Panc1 (cell line): ENCODE results near the gene ARHGEF28. TPM values are rescaled to one million over a fixed set of nuclear protein-coding genes. Genes with fewer than 3 reads are reported as not detected.
A peak's percentile ranks its signal among the peaks of the same experiment; 100 is the strongest.

Experiments used
- ATAC-seq: fragments of 200-7000 bp; cut with Tn5 transposase; 2 replicates; pipeline ENCODE4 v1.9.1; 2020; ENCODE audit warnings: mild to moderate bottlenecking, moderate library complexity
- BruUV-seq: library from RNA; stranded (reverse); fragments of 400-500 nt; replicated peaks from 2 replicates; lab custom pipeline; 2021; lab: Mats Ljungman, UMichigan
- CTCF ChIA-PET: fragments of 300-600 bp; sonication (Branson Sonifier 250); formaldehyde crosslinking; loops from one replicate; lab custom pipeline; 2022; ENCODE audit warnings: antibody characterized with exemption; lab: Charles Lee
- POLR2A ChIA-PET: fragments of 300-600 bp; sonication (Branson Sonifier 250); formaldehyde crosslinking; loops from one replicate; lab custom pipeline; 2022; ENCODE audit warnings: antibody characterized with exemption; lab: Charles Lee
- DNase-seq: peaks from one replicate; pipeline ENCODE4 v3.0.0-alpha.2; 2010; ENCODE audit warnings: low read depth, low spot score
- H3K27ac ChIP-seq: 2 replicates; pipeline ENCODE4 v1.5.1; 2011; ENCODE audit warnings: mild to moderate bottlenecking, low read length, inconsistent platforms
- H3K27me3 ChIP-seq: fragments of 200-500 bp; sonication (Bioruptor generic); 2 replicates; pipeline ENCODE4 v1.6.0; 2014; ENCODE audit warnings: low read length, inconsistent platforms; ENCODE audit not compliant: control insufficient read depth, insufficient read depth
- H3K36me3 ChIP-seq: fragments of 200-500 bp; sonication (Bioruptor generic); 2 replicates; pipeline ENCODE4 v1.5.1; 2014; ENCODE audit warnings: inconsistent platforms, mild to moderate bottlenecking, low read length, moderate library complexity; ENCODE audit not compliant: control insufficient read depth, insufficient read depth
- H3K4me1 ChIP-seq: 2 replicates; pipeline ENCODE4 v1.5.1; 2011; ENCODE audit warnings: inconsistent platforms, mild to moderate bottlenecking, low read length, moderate library complexity; ENCODE audit not compliant: control insufficient read depth, insufficient read depth
- H3K4me3 ChIP-seq, 2 experiments: 2 replicates each; pipeline ENCODE4 v1.5.1; 2011 to 2012; ENCODE audit warnings: low read depth in 2 of 2, low read length in 2 of 2, mild to moderate bottlenecking in 2 of 2, inconsistent platforms in 1 of 2, moderate library complexity in 1 of 2
- H3K9me3 ChIP-seq: fragments of 200-500 bp; sonication (Bioruptor generic); 2 replicates; pipeline ENCODE4 v1.5.1; 2014; ENCODE audit warnings: low read depth, mild to moderate bottlenecking, inconsistent platforms, low read length, moderate library complexity; ENCODE audit not compliant: control insufficient read depth, insufficient read depth
- CTCF ChIP-seq: fragments of 450-650 bp; IDR thresholded peaks from 2 replicates; pipeline ENCODE4 v1.5.1; 2017; ENCODE audit warnings: mild to moderate bottlenecking
- POLR2AphosphoS5 ChIP-seq: IDR thresholded peaks from 2 replicates; pipeline ENCODE4 v1.6.1; 2012; ENCODE audit warnings: mild to moderate bottlenecking, low read depth, low read length, moderate library complexity
- REST ChIP-seq, 2 experiments: IDR thresholded peaks; 2 replicates each; pipeline ENCODE4 v1.6.1; 2011 to 2012; ENCODE audit warnings: low read depth in 2 of 2, control low read depth in 1 of 2, low read length in 1 of 2, mild to moderate bottlenecking in 1 of 2, moderate library complexity in 1 of 2; ENCODE audit not compliant: insufficient read depth in 1 of 2
- SIN3A ChIP-seq: IDR thresholded peaks from 2 replicates; pipeline ENCODE4 v1.6.1; 2012; ENCODE audit warnings: low read depth, mild to moderate bottlenecking, low read length, moderate library complexity, borderline replicate concordance; ENCODE audit not compliant: insufficient read depth
- TCF7L2 ChIP-seq: IDR thresholded peaks from 2 replicates; pipeline ENCODE4 v1.6.1; 2011; ENCODE audit warnings: mild to moderate bottlenecking, low read depth, low read length, inconsistent platforms
- in situ Hi-C: cut with HindIII; loops from 2 replicates; pipeline ENCODE4 v1.10.0; 2016; ENCODE audit warnings: low sequenced_read_pairs, low pct_unique_long_range_greater_than_20kb
- intact Hi-C: fragments of 100-400 bp; cut with micrococcal nuclease; formaldehyde crosslinking; loops from one replicate; pipeline ENCODE4 v1.10.0; 2022; ENCODE audit not compliant: unreplicated experiment
- total RNA-seq: library from RNA; stranded (reverse); gene quantifications from one replicate; pipeline ENCODE4 v1.2.1, GENCODE V29; 2021; ENCODE audit not compliant: unreplicated experiment

Gene ARHGEF28
- total RNA-seq, 1 experiment from 2014 or later = 34.8 TPM

- no peak for DNase-seq
- no TSS peak for BruUV-seq
- Histone ChIP-seq H3K27ac (peak overlapping the region; percentile 5; the same call in 1 of the 2 replicates), H3K27me3 (no peaks in the 10 kb centered on the region), H3K36me3 (no peaks in the 10 kb centered on the region), H3K4me1 (peaks cover 75% of the 10 kb centered on the region), H3K9me3 (no peaks in the 10 kb centered on the region), H3K4me3 (no peak overlapping the region)
- intact Hi-C loops = no loop called here
- no peak for ATAC-seq
- ChIA-PET CTCF (no interaction called here), POLR2A (interaction anchor here (0.9 kb wide), 1 partner anchor 67 kb away, joined by 3 read pairs; no protein-coding TSS in a partner anchor)
- in situ Hi-C loops = no loop called here
- no peak for TF ChIP-seq SIN3A
- no peak for TF ChIP-seq CTCF
- no peak for TF ChIP-seq POLR2AphosphoS5
- TF ChIP-seq REST (IDR thresholded peaks at IDR 0.05; ENCODE audit: insufficient read depth in 1 of 2, low read depth in 2 of 2, low read length in 1 of 2) = no peak
- TF ChIP-seq TCF7L2 = no peak
Observed at GRCh38 chr5:73630765-73631164, 4.8 kb downstream of the ARHGEF28 start.

- in situ Hi-C loops = no loop called here
- H3K27me3 ChIP-seq = no peaks in the 10 kb centered on the region
- ChIA-PET CTCF (no interaction called here), POLR2A (interaction anchor here (0.6 to 0.9 kb wide), 2 partner anchors 24 to 68 kb away, joined by 3 read pairs; no protein-coding TSS in a partner anchor)
- no peak for ATAC-seq
- no peak for DNase-seq
- H3K36me3 ChIP-seq = no peaks in the 10 kb centered on the region
- intact Hi-C loops = no loop called here
- H3K4me1 ChIP-seq = peaks cover 80% of the 10 kb centered on the region
- H3K4me3 ChIP-seq = no peak overlapping the region
- BruUV-seq = no TSS peak
- no peaks in the 10 kb centered on the region for H3K9me3 ChIP-seq
- TF ChIP-seq CTCF = no peak
- TF ChIP-seq REST (IDR thresholded peaks at IDR 0.05; ENCODE audit: insufficient read depth in 1 of 2, low read depth in 2 of 2, low read length in 1 of 2) = no peak
- no peak for TF ChIP-seq SIN3A
- TF ChIP-seq TCF7L2 = no peak
- H3K27ac ChIP-seq = peak overlapping the region; percentile 37
Observed at GRCh38 chr5:73631500-73631899, 5.5 kb downstream of the ARHGEF28 start.
